ENCODE measurements around the gene DUSP23. TPM values are rescaled to one million over a fixed set of nuclear protein-coding genes. Genes with fewer than 3 reads are reported as not detected.

DUSP23 gene
- total and polyA plus RNA-seq, 10 of the 15 experiments (the other 5 are each of a cell fraction or from before 2014, with no cell fraction given), result 1.1 to 6.9 (median 4.1) TPM; not detected in 1

GRCh38 chr1:159803956-159804689 is 23.4 kb downstream of the DUSP23 start (continued):
- TF ChIP-seq ZBTB4 (CRISPR knock-in tag; IDR thresholded peaks at IDR 0.05), result no peak
- TF ChIP-seq BACH1 (IDR thresholded peaks at IDR 0.05; ENCODE audit: borderline replicate concordance), result no peak
- no peak for TF ChIP-seq STAT3 (IDR thresholded peaks at IDR 0.05; ENCODE audit: low read depth, low read length)
- no peak for TF ChIP-seq SPI1 (IDR thresholded peaks at IDR 0.05; ENCODE audit: borderline replicate concordance, insufficient read depth, low read depth, low read length)
- no peak for TF ChIP-seq MTA2 (IDR thresholded peaks at IDR 0.05; ENCODE audit: low read depth)

GRCh38 chr1:159804924-159805323 is 24.2 kb downstream of the DUSP23 start:
- DNase-seq (ENCODE audit: low read depth, low spot score) (no peak), ATAC-seq (no peak), FAIRE-seq (no peak)
- peaks cover 0 to 6% of the 10 kb centered on the region in 2 experiments; a peak in 3 of 4 replicates for H3K27me3 ChIP-seq (replicated peaks in 1 of 2; ENCODE audit: control insufficient read depth in 2 of 2, insufficient read depth in 2 of 2, low read length in 1 of 2)
- peaks cover 6% of the 10 kb centered on the region for H3K4me1 ChIP-seq (ENCODE audit: control insufficient read depth, insufficient read depth, low read length)
- BruUV-seq (replicated peaks), result no TSS peak
- H3K9me3 ChIP-seq (replicated peaks; ENCODE audit: control insufficient read depth, insufficient read depth, low read length), result no peaks in the 10 kb centered on the region; the same call in 2 of the 3 replicates
- no peak overlapping the region for H3K27ac ChIP-seq (ENCODE audit: control insufficient read depth, insufficient read depth)
- ChIA-PET RAD21 (ENCODE audit: unreplicated experiment) (interaction anchor here (0.6 to 1.1 kb wide), 3 partner anchors 22 to 203 kb away, joined by 3 to 4 read pairs (median 3); partner anchors contain the start of gene SLAMF8), POLR2A (no interaction called here), SMC1A (ENCODE audit: uncharacterized antibody, unreplicated experiment) (interaction anchor here (0.9 to 11.2 kb wide), 3 partner anchors 12 to 203 kb away, joined by 3 to 289 read pairs (median 4); no protein-coding TSS in a partner anchor), CTCF (interaction anchor here (0.8 to 14.4 kb wide), 7 partner anchors 12 to 204 kb away, joined by 3 to 476 read pairs (median 5); partner anchors contain the start of gene SLAMF8)
- intact Hi-C loops (cut with micrococcal nuclease; ENCODE audit: unreplicated experiment) (no loop called here), in situ Hi-C loops (cut with MboI) (no loop called here)
- WGBS (ENCODE audit: insufficient coverage, insufficient replicate concordance, low lambda C conversion rate, missing lambda C conversion rate), result 17% methylated on average over 2 of the region's 2 CpGs
- no peak overlapping the region for H3K4me2 ChIP-seq (ENCODE audit: control insufficient read depth, insufficient read depth)
- no peaks in the 10 kb centered on the region for H3K79me2 ChIP-seq (ENCODE audit: control insufficient read depth, insufficient read depth, low read length)
- no peaks in the 10 kb centered on the region for H3K36me3 ChIP-seq (ENCODE audit: control insufficient read depth in 2 of 2, insufficient read depth in 2 of 2, low read length in 1 of 2)
- H4K20me1 ChIP-seq (ENCODE audit: control insufficient read depth, insufficient read depth), result no peaks in the 10 kb centered on the region
- no peak overlapping the region for H3K9ac ChIP-seq (ENCODE audit: control insufficient read depth, insufficient read depth, low read length)
- no peak overlapping the region for H3K4me3 ChIP-seq
- H2AFZ ChIP-seq (ENCODE audit: control insufficient read depth, low read depth, low read length), result no peak overlapping the region
- TF ChIP-seq MXI1 (IDR thresholded peaks at IDR 0.05; ENCODE audit: low read depth, low read length) (no peak), PRDM15 (CRISPR knock-in tag; IDR thresholded peaks at IDR 0.05) (no peak), USF2 (IDR thresholded peaks at IDR 0.05; ENCODE audit: borderline replicate concordance, low read depth, low read length) (no peak), IRF4 (IDR thresholded peaks at IDR 0.05; ENCODE audit: low read depth, low read length) (no peak), JUNB (IDR thresholded peaks at IDR 0.05) (no peak), JUND (IDR thresholded peaks at IDR 0.05; ENCODE audit: low read depth, low read length) (no peak), TBL1XR1 (IDR thresholded peaks at IDR 0.05; ENCODE audit: low read depth, low read length) (no peak), ZNF217 (IDR thresholded peaks at IDR 0.05) (no peak), TAF1 (IDR thresholded peaks at IDR 0.05; ENCODE audit: borderline replicate concordance, low read depth, low read length) (no peak), WRNIP1 (IDR thresholded peaks at IDR 0.05; ENCODE audit: borderline replicate concordance, low read depth, low read length) (no peak)

All from GM12878 (cell line).